CD14-positive monocyte (primary cell): Measurements from ENCODE around the gene ANKRD23. TPM values are rescaled to one million over a fixed set of nuclear protein-coding genes. Genes with fewer than 3 reads are reported as not detected.

ENCODE experiments used
- DNase-seq, 3 donors: peaks; one replicate each; pipeline ENCODE4 v3.0.0-alpha.2; 2011 to 2022
- H2AFZ ChIP-seq: 2 replicates; pipeline ENCODE4 v1.6.0; 2012; ENCODE audit warnings: mild to moderate bottlenecking, low read depth, low read length, inconsistent platforms; ENCODE audit not compliant: insufficient read depth, poor library complexity, severe bottlenecking
- H3K27ac ChIP-seq, 2 donors: 1 replicate in 1 of 2; 2 replicates in 1 of 2; pipeline ENCODE4 v1.5.1; 2012 to 2013; ENCODE audit warnings: low read length in 2 of 2, control low read depth in 1 of 2, inconsistent platforms in 1 of 2, low read depth in 1 of 2, mild to moderate bottlenecking in 1 of 2
- H3K27me3 ChIP-seq, 2 donors: one replicate each; pipeline versions ENCODE4 v1.6.0 to v1.6.1; 2011 to 2013; ENCODE audit warnings: low read length in 2 of 2; ENCODE audit not compliant: control insufficient read depth in 2 of 2, insufficient read depth in 2 of 2
- H3K36me3 ChIP-seq, 2 donors: replicated peaks in 1 of 2; 1 replicate in 1 of 2; 2 replicates in 1 of 2; pipeline versions ENCODE4 v1.5.1 to v1.6.1; 2012 to 2013; ENCODE audit warnings: low read length in 2 of 2, control low read depth in 1 of 2, inconsistent platforms in 1 of 2, mild to moderate bottlenecking in 1 of 2; ENCODE audit not compliant: insufficient read depth in 2 of 2, control insufficient read depth in 1 of 2
- H3K4me1 ChIP-seq, 2 donors: 1 replicate in 1 of 2; 2 replicates in 1 of 2; pipeline versions ENCODE4 v1.5.1 to v1.6.1; 2012 to 2013; ENCODE audit warnings: low read length in 2 of 2, control low read depth in 1 of 2, inconsistent platforms in 1 of 2, mild to moderate bottlenecking in 1 of 2, moderate library complexity in 1 of 2; ENCODE audit not compliant: insufficient read depth in 2 of 2, control insufficient read depth in 1 of 2
- H3K4me2 ChIP-seq: replicated peaks from 2 replicates; pipeline ENCODE3; 2012; ENCODE audit warnings: low read length, moderate library complexity, mild to moderate bottlenecking; ENCODE audit not compliant: poor library complexity, severe bottlenecking; ENCODE audit errors: extremely low read depth
- H3K4me3 ChIP-seq, 3 experiments: fragments of 200-600 bp in 1 of 3; sonication (generic) in 1 of 3; replicated peaks in 1 of 3; 1 replicate in 2 of 3; 2 replicates in 1 of 3; pipeline ENCODE4 v1.5.1; 2011 to 2013; ENCODE audit warnings: low read length in 3 of 3, mild to moderate bottlenecking in 3 of 3, control low read depth in 2 of 3, low read depth in 2 of 3, inconsistent platforms in 1 of 3, moderate library complexity in 1 of 3
- H3K79me2 ChIP-seq: 2 replicates; pipeline ENCODE4 v1.6.0; 2012; ENCODE audit warnings: mild to moderate bottlenecking, control low read depth, inconsistent platforms, low read length, moderate library complexity; ENCODE audit not compliant: insufficient read depth
- H3K9ac ChIP-seq: 2 replicates; pipeline ENCODE4 v1.6.0; 2017; ENCODE audit warnings: low read length, mild to moderate bottlenecking; ENCODE audit not compliant: insufficient read depth, poor library complexity, severe bottlenecking
- H3K9me3 ChIP-seq, 2 donors: replicated peaks in 1 of 2; 1 replicate in 1 of 2; 2 replicates in 1 of 2; pipeline versions ENCODE4 v1.5.1 to v1.6.1; 2012 to 2013; ENCODE audit warnings: low read length in 2 of 2, control low read depth in 1 of 2; ENCODE audit not compliant: control insufficient read depth in 1 of 2, insufficient read depth in 1 of 2
- H4K20me1 ChIP-seq: 2 replicates; pipeline ENCODE4 v1.6.0; 2012; ENCODE audit warnings: mild to moderate bottlenecking, low read length, control low read depth, moderate library complexity; ENCODE audit not compliant: insufficient read depth
- H3K27ac Mint-ChIP-seq, 7 donors: one replicate each; pipeline ENCODE4 v1.8.0; 2020; ENCODE audit warnings: mild to moderate bottlenecking in 7 of 7, mixed read lengths in 7 of 7, moderate library complexity in 6 of 7, inconsistent platforms in 2 of 7
- H3K27me3 Mint-ChIP-seq, 3 donors: one replicate each; pipeline ENCODE4 v1.8.0; 2021 to 2022; ENCODE audit warnings: low read depth in 3 of 3, mild to moderate bottlenecking in 3 of 3, mixed read lengths in 3 of 3, moderate library complexity in 3 of 3, inconsistent platforms in 1 of 3
- H3K36me3 Mint-ChIP-seq, 2 donors: one replicate each; pipeline ENCODE4 v1.8.0; 2020; ENCODE audit warnings: mixed read lengths in 2 of 2, inconsistent platforms in 1 of 2, mild to moderate bottlenecking in 1 of 2
- H3K4me1 Mint-ChIP-seq: one replicate; pipeline ENCODE4 v1.8.0; 2020; ENCODE audit warnings: mild to moderate bottlenecking, mixed read lengths
- H3K4me3 Mint-ChIP-seq, 2 donors: one replicate each; pipeline ENCODE4 v1.8.0; 2020; ENCODE audit warnings: mild to moderate bottlenecking in 2 of 2, mixed read lengths in 2 of 2, moderate library complexity in 1 of 2
- H3K9me3 Mint-ChIP-seq, 7 donors: one replicate each; pipeline ENCODE4 v1.8.0; 2020 to 2022; ENCODE audit warnings: mixed read lengths in 7 of 7, mild to moderate bottlenecking in 6 of 7, moderate library complexity in 6 of 7, inconsistent platforms in 2 of 7
- CTCF ChIP-seq: fragments of 200-600 bp; IDR thresholded peaks from one replicate; pipeline ENCODE4 v1.8.0; 2022; ENCODE audit warnings: antibody characterized with exemption, mild to moderate bottlenecking
- WGBS: methylation state at CpG from one replicate; pipeline ENCODE4 v1.1.5; 2013; ENCODE audit warnings: missing lambda C conversion rate; ENCODE audit not compliant: insufficient coverage; 5-methylcytosine and 5-hydroxymethylcytosine counted together
- intact Hi-C, 2 donors: fragments of 100-400 bp; cut with micrococcal nuclease; formaldehyde crosslinking; loops; one replicate each; pipeline versions ENCODE4 v1.15.0 to v1.15.1; 2023
- polyA plus RNA-seq, 3 donors: library from polyadenylated mRNA; depleted of rRNA in 1 of 3; unstranded in 2 of 3; stranded (reverse) in 1 of 3; fragments of 300-500 nt in 2 of 3; fragments of >200 nt in 1 of 3; fragmentation: Illumina TruSeq in 2 of 3; gene quantifications; 1 replicate in 2 of 3; 2 replicates in 1 of 3; pipeline ENCODE4 v1.2.3, GENCODE V29; 2012 to 2021
- small RNA-seq: library from RNA; depleted of rRNA; stranded (forward); fragments of <200 nt; gene quantifications from one replicate; pipeline ENCODE3, GENCODE V24; 2012; ENCODE audit warnings: low read depth; ENCODE audit not compliant: insufficient read length

The ANKRD23 gene
- polyA plus RNA-seq, 3 donors = 1.4 TPM; not detected in 2

- Mint-ChIP-seq H3K9me3 (peaks cover 0 to 2% (median 0%) of the 10 kb centered on the region in 7 donors), H3K4me1 (no peaks in the 10 kb centered on the region), H3K27me3 (peaks cover 0 to 4% (median 2%) of the 10 kb centered on the region in 3 donors), H3K4me3 (no peak overlapping the region), H3K36me3 (no peaks in the 10 kb centered on the region), H3K27ac (peak overlapping the region in 2 of 7 donors; percentile 51 to 71)
- H3K27ac ChIP-seq = no peak overlapping the region
- H3K9me3 ChIP-seq = no peaks in the 10 kb centered on the region
- no peaks in the 10 kb centered on the region for H3K27me3 ChIP-seq
- no peaks in the 10 kb centered on the region for H4K20me1 ChIP-seq
- H3K9ac ChIP-seq = no peak overlapping the region
- no peaks in the 10 kb centered on the region for H3K79me2 ChIP-seq
- no peaks in the 10 kb centered on the region for H3K4me1 ChIP-seq
- H2AFZ ChIP-seq = no peak overlapping the region
- no peak overlapping the region for H3K4me2 ChIP-seq
- DNase-seq = no peak
- 91% methylated on average over 6 of the region's 6 CpGs for WGBS
- no peak for TF ChIP-seq CTCF
- intact Hi-C loops = no loop called here
- no peaks in the 10 kb centered on the region for H3K36me3 ChIP-seq
- no peak overlapping the region for H3K4me3 ChIP-seq
Observed at GRCh38 chr2:96789245-96789617, 54.6 kb downstream of the ANKRD23 start.

- DNase-seq = no peak
- no peak overlapping the region for H3K27ac ChIP-seq
- no peak overlapping the region for H3K4me2 ChIP-seq
- H3K27me3 ChIP-seq = no peaks in the 10 kb centered on the region
- H3K9me3 ChIP-seq = no peaks in the 10 kb centered on the region
- no peak for TF ChIP-seq CTCF
- peak overlapping the region in 1 of 7 donors; percentile 61 for H3K27ac Mint-ChIP-seq
- H3K27me3 Mint-ChIP-seq = peaks cover 0 to 4% (median 2%) of the 10 kb centered on the region in 3 donors
- H3K4me1 ChIP-seq = no peaks in the 10 kb centered on the region
- no peaks in the 10 kb centered on the region for H3K36me3 ChIP-seq
- no peaks in the 10 kb centered on the region for H3K79me2 ChIP-seq
- H4K20me1 ChIP-seq = no peaks in the 10 kb centered on the region
- H3K4me3 Mint-ChIP-seq = no peak overlapping the region
- H3K9ac ChIP-seq = no peak overlapping the region
- no peaks in the 10 kb centered on the region for H3K36me3 Mint-ChIP-seq
- H3K4me3 ChIP-seq = no peak overlapping the region
- H2AFZ ChIP-seq = no peak overlapping the region
- H3K9me3 Mint-ChIP-seq = peaks cover 0 to 2% (median 0%) of the 10 kb centered on the region in 7 donors
- no peaks in the 10 kb centered on the region for H3K4me1 Mint-ChIP-seq
- WGBS = 90% methylated on average over 16 of the region's 17 CpGs
- intact Hi-C loops = no loop called here
Observed at GRCh38 chr2:96788442-96789244, 55.2 kb downstream of the ANKRD23 start.

Small RNA genes lying within 50 kb of the gene (small RNA-seq; reads per million reads assigned to genes)
- not detected for gene MIR3127

Other genes with a start within 250 kb of the ANKRD23 start
- gene KANSL3, start 205.7 kb downstream of the ANKRD23 start, polyA plus RNA-seq = 10 to 100 TPM in 1 of 3 donors, 1 to 10 TPM in 2; 2.5 to 25.3 (median 7.2) TPM
- not detected for gene FER1L5, start 201.3 kb downstream of the ANKRD23 start, polyA plus RNA-seq
- 10 to 100 TPM in 2 of 3 donors, 1 to 10 TPM in 1; 7.9 to 22.4 (median 16.6) TPM for gene LMAN2L, start 104.0 kb downstream of the ANKRD23 start, polyA plus RNA-seq
- 1 to 10 TPM; 2.3 to 8.3 (median 2.6) TPM for gene CNNM4, start 83.1 kb downstream of the ANKRD23 start, polyA plus RNA-seq
- gene CNNM3, start 27.8 kb downstream of the ANKRD23 start, polyA plus RNA-seq = 10 to 100 TPM in 1 of 3 donors, 1 to 10 TPM in 2; 1.2 to 12.0 (median 4.9) TPM
- gene ANKRD39, start 14.0 kb upstream of the ANKRD23 start, polyA plus RNA-seq = 1 to 10 TPM; 6.2 to 9.7 (median 9.0) TPM
- gene SEMA4C, start 26.1 kb upstream of the ANKRD23 start, polyA plus RNA-seq = 1 to 10 TPM in 1 of 3 donors, under 1 TPM in 2; 0.08 to 5.7 (median 0.21) TPM
- gene FAM178B, start 142.6 kb upstream of the ANKRD23 start, polyA plus RNA-seq = not detected